GM23338 (cell line): ENCODE measurements around the gene IFNL3. TPM values are rescaled to one million over a fixed set of nuclear protein-coding genes. Genes with fewer than 3 reads are reported as not detected.

ENCODE experiments used
- ATAC-seq: fragments of 200-7000 bp; cut with Tn5 transposase; 3 replicates; pipeline ENCODE4 v1.9.1; 2020
- DNase-seq: peaks from one replicate; pipeline ENCODE4 v3.0.0-alpha.2; 2015; ENCODE audit warnings: low spot score
- H2AFZ ChIP-seq: fragments of 200-600 bp; sonication (generic); 2 replicates; pipeline ENCODE4 v1.8.0; 2016; ENCODE audit warnings: antibody characterized with exemption, mild to moderate bottlenecking, moderate library complexity
- H3F3A ChIP-seq: fragments of 200-600 bp; sonication (generic); replicated peaks from 2 replicates; pipeline ENCODE4 v1.8.0; 2017; ENCODE audit warnings: antibody characterized with exemption, mixed run types, low read depth
- H3K27ac ChIP-seq: fragments of 200-600 bp; sonication (generic); 2 replicates; pipeline ENCODE4 v1.6.1; 2016; ENCODE audit warnings: low read depth
- H3K27me3 ChIP-seq: fragments of 200-600 bp; sonication (generic); 2 replicates; pipeline ENCODE4 v1.8.0; 2016; ENCODE audit warnings: mild to moderate bottlenecking, mixed run types, moderate library complexity; ENCODE audit not compliant: insufficient read depth
- H3K36me3 ChIP-seq: fragments of 200-600 bp; sonication (generic); 2 replicates; pipeline ENCODE4 v1.8.0; 2016; ENCODE audit warnings: mild to moderate bottlenecking; ENCODE audit not compliant: insufficient read depth
- H3K4me1 ChIP-seq: fragments of 200-600 bp; sonication (generic); 2 replicates; pipeline ENCODE4 v1.8.0; 2016; ENCODE audit warnings: mild to moderate bottlenecking, moderate library complexity; ENCODE audit not compliant: insufficient read depth
- H3K4me2 ChIP-seq: fragments of 200-600 bp; sonication (generic); 2 replicates; pipeline ENCODE4 v1.7.1; 2017; ENCODE audit warnings: mixed run types
- H3K4me3 ChIP-seq: fragments of 200-600 bp; sonication (generic); 2 replicates; pipeline ENCODE4 v1.6.1; 2016; ENCODE audit warnings: mixed run types
- H3K79me2 ChIP-seq: fragments of 200-600 bp; sonication (generic); replicated peaks from 2 replicates; pipeline ENCODE4 v1.8.0; 2017; ENCODE audit warnings: mild to moderate bottlenecking; ENCODE audit not compliant: insufficient read depth
- H3K9me2 ChIP-seq: fragments of 200-600 bp; sonication (generic); 2 replicates; pipeline ENCODE4 v1.8.0; 2017; ENCODE audit not compliant: insufficient read depth
- H4K20me1 ChIP-seq: fragments of 200-600 bp; sonication (generic); replicated peaks from 2 replicates; pipeline ENCODE4 v1.8.0; 2017; ENCODE audit warnings: mild to moderate bottlenecking; ENCODE audit not compliant: insufficient read depth
- H3K27ac Mint-ChIP-seq: 2 replicates; pipeline ENCODE4 v1.8.0; 2020; ENCODE audit warnings: inconsistent platforms, mild to moderate bottlenecking, moderate library complexity, mixed read lengths
- H3K27me3 Mint-ChIP-seq: 3 replicates; pipeline ENCODE4 v1.8.0; 2022; ENCODE audit warnings: low read depth, mild to moderate bottlenecking, moderate library complexity, mixed read lengths, inconsistent platforms; ENCODE audit not compliant: insufficient read depth, poor library complexity
- H3K36me3 Mint-ChIP-seq: 3 replicates; pipeline ENCODE4 v1.8.0; 2021; ENCODE audit warnings: low read depth, mild to moderate bottlenecking, inconsistent platforms, moderate library complexity, mixed read lengths
- H3K4me1 Mint-ChIP-seq: 3 replicates; pipeline ENCODE4 v1.8.0; 2020; ENCODE audit warnings: mild to moderate bottlenecking, inconsistent platforms, mixed read lengths
- H3K4me3 Mint-ChIP-seq: 3 replicates; pipeline ENCODE4 v1.8.0; 2021; ENCODE audit warnings: moderate library complexity, mild to moderate bottlenecking, inconsistent platforms, mixed read lengths
- H3K9me3 Mint-ChIP-seq: 3 replicates; pipeline ENCODE4 v1.8.0; 2020; ENCODE audit warnings: moderate library complexity, mild to moderate bottlenecking, inconsistent platforms, mixed read lengths
- CREB1 ChIP-seq: fragments of 250-450 bp; sonication (Bioruptor Pico); IDR thresholded peaks from 2 replicates; pipeline ENCODE4 v1.5.0; 2020; ENCODE audit warnings: low read depth, mild to moderate bottlenecking, moderate library complexity
- CTCF ChIP-seq, 2 experiments: fragments of 200-600 bp in 1 of 2; sonication (generic) in 1 of 2; conservative IDR thresholded peaks; 2 replicates each; pipeline versions ENCODE4 v1.5.1 to v1.6.1; 2016 to 2017; ENCODE audit warnings: antibody characterized with exemption in 2 of 2, low read depth in 2 of 2, mild to moderate bottlenecking in 2 of 2, moderate library complexity in 1 of 2
- ETS1 ChIP-seq: IDR thresholded peaks from 2 replicates; pipeline ENCODE4 v1.6.1; 2016; ENCODE audit warnings: antibody characterized with exemption
- EZH2 ChIP-seq: fragments of 200-600 bp; sonication (generic); IDR thresholded peaks from one replicate; pipeline ENCODE4 v1.8.0; 2017; ENCODE audit warnings: antibody characterized with exemption, mild to moderate bottlenecking, low read depth; ENCODE audit not compliant: unreplicated experiment
- EZH2phosphoT487 ChIP-seq: fragments of 200-600 bp; sonication (generic); IDR thresholded peaks from one replicate; pipeline ENCODE4 v1.8.1; 2018; ENCODE audit warnings: antibody characterized with exemption; ENCODE audit not compliant: unreplicated experiment
- JUNB ChIP-seq: IDR thresholded peaks from one replicate; pipeline ENCODE4 v1.6.1; 2016; ENCODE audit warnings: antibody characterized with exemption; ENCODE audit not compliant: unreplicated experiment
- NANOG ChIP-seq: IDR thresholded peaks from 2 replicates; pipeline ENCODE4 v1.6.1; 2016; ENCODE audit warnings: antibody characterized with exemption, borderline replicate concordance
- POLR2AphosphoS5 ChIP-seq: IDR thresholded peaks from 2 replicates; pipeline ENCODE4 v1.6.1; 2016; ENCODE audit warnings: antibody characterized with exemption, low read depth
- REST ChIP-seq: IDR thresholded peaks from one replicate; pipeline ENCODE4 v1.6.1; 2018; ENCODE audit warnings: antibody characterized with exemption; ENCODE audit not compliant: unreplicated experiment
- STAT1 ChIP-seq: IDR thresholded peaks from one replicate; pipeline ENCODE4 v1.6.1; 2016; ENCODE audit warnings: antibody characterized with exemption; ENCODE audit not compliant: unreplicated experiment
- ZNF114 ChIP-seq: fragments of 250-450 bp; sonication (Bioruptor Pico); IDR thresholded peaks from 2 replicates; pipeline ENCODE4 v1.5.0; 2020; ENCODE audit warnings: mild to moderate bottlenecking, moderate library complexity
- ZNF331 ChIP-seq: fragments of 250-450 bp; sonication (Bioruptor Pico); IDR thresholded peaks from 2 replicates; pipeline ENCODE4 v1.5.0; 2020; ENCODE audit warnings: low read depth, mild to moderate bottlenecking, moderate library complexity
- ZNF462 ChIP-seq: fragments of 250-450 bp; sonication (Bioruptor Pico); IDR thresholded peaks from 2 replicates; pipeline ENCODE4 v1.5.0; 2020; ENCODE audit warnings: mild to moderate bottlenecking, moderate library complexity
- polyA plus RNA-seq: library from polyadenylated mRNA; unstranded; fragments of >200 nt; fragmentation: Nextera tagmentation; extraction: Ambion mirVana; gene quantifications from 2 replicates; pipeline ENCODE4 v1.2.1, GENCODE V29; 2016
- total RNA-seq: library from RNA; depleted of rRNA; stranded (reverse); fragments of >200 nt; shearing (Covaris generic); gene quantifications from 2 replicates; pipeline ENCODE4 v1.2.3, GENCODE V29; 2014

The IFNL3 gene
- total and polyA plus RNA-seq, 2 experiments from 2014 or later: not detected

GRCh38 chr19:39276740-39277139 is 31.9 kb upstream of the IFNL3 start:
- Histone ChIP-seq H3K9me2 (no peaks in the 10 kb centered on the region), H3K36me3 (no peaks in the 10 kb centered on the region), H3F3A (no peaks in the 10 kb centered on the region), H3K27me3 (peaks cover 11% of the 10 kb centered on the region; the same call in 1 of the 2 replicates), H3K4me1 (no peaks in the 10 kb centered on the region), H3K4me2 (no peak overlapping the region), H3K4me3 (no peak overlapping the region), H2AFZ (no peak overlapping the region), H3K79me2 (no peaks in the 10 kb centered on the region), H4K20me1 (no peaks in the 10 kb centered on the region), H3K27ac (no peak overlapping the region)
- DNase-seq (no peak), ATAC-seq (no peak)
- no peaks in the 10 kb centered on the region for H3K4me1 Mint-ChIP-seq
- H3K9me3 Mint-ChIP-seq: no peaks in the 10 kb centered on the region; the same call in 2 of the 3 replicates
- TF ChIP-seq ETS1 (no peak), ZNF331 (CRISPR knock-in tag) (no peak), EZH2 (no peak), CTCF (conservative IDR thresholded peaks at IDR 0.05; ENCODE audit: low read depth in 2 of 2) (no peak), CREB1 (CRISPR knock-in tag) (no peak), EZH2phosphoT487 (no peak), REST (no peak), NANOG (no peak), POLR2AphosphoS5 (no peak), ZNF462 (CRISPR knock-in tag) (no peak), JUNB (no peak), STAT1 (no peak), ZNF114 (CRISPR knock-in tag) (no peak)
- H3K27ac Mint-ChIP-seq: no peak overlapping the region
- no peak overlapping the region for H3K4me3 Mint-ChIP-seq
- H3K27me3 Mint-ChIP-seq: peaks cover 14% of the 10 kb centered on the region
- H3K36me3 Mint-ChIP-seq: no peaks in the 10 kb centered on the region
